Skin of body (tissue), 2 donors: ENCODE data around the gene TPCN1. TPM values are rescaled to one million over a fixed set of nuclear protein-coding genes. Genes with fewer than 3 reads are reported as not detected.

Experiments used
- DNase-seq: peaks from one replicate; lab custom pipeline; 2025; lab: John Stamatoyannopoulos, UW
- total RNA-seq: library from RNA; depleted of rRNA; stranded (reverse); fragments of >200 nt; gene quantifications from one replicate; pipeline ENCODE4 v1.2.3, GENCODE V29; 2014

Gene TPCN1
- total RNA-seq, 1 donor from 2014 or later, result 19.0 TPM

DNA sequence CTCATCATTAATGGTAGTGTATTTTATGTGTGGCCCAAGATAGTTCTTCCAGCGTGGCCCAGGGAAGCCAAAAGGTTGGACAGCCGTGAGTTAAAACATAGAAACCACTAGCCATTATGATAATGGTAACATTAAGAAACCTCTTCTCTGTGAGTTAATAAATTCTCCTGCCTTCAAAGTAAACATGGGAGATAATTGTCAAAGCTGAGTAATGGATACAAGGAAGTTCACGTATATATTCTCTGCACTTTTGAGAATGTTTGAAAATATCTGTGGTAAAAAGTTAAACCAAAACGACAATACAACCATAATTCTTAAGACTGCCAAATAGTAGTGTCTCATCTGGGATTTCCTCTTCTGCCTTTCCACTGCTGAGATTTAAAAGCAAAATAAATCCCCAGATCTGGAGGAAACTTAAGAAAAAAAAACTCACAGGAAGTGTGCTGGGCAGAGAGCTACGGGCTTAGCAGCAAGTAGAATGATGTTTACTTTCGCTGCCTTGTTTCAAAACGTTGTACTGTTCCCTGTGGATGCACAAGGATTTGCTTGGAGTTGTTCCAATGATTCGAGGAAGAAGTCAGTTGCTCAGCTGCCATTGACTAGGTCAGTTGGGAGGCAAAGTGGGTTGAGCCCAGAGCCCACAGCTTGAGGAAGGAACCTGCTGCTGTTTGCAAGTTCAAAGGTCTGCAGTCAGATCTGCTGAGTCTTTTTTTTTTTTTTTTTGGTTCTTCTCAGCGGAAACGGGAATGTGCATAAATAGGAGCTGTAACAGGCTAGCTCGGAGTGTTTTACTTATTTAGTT, 1.7 kb downstream of the TPCN1 start:
- peak; percentile 77 for DNase-seq

DNA sequence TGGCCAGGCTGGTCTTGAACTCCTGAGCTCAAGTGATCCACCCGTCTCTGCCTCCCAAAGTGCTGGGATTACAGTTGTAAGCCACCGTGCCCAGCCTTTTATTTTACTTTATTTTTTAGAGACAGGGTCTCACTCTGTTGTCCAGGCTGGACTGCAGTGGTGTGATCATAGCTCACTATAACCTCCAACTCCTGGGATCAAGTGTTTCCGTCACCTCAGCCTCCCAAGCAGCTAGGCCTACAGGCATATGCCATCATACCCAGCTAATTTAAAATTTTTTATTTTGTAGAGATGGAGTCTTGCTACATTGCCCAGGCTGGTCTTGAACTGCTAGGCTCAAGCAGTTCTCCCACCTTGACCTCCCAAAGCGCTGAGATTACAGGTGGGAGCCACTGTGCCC, 3.7 kb downstream of the TPCN1 start:
- no peak for DNase-seq

DNA sequence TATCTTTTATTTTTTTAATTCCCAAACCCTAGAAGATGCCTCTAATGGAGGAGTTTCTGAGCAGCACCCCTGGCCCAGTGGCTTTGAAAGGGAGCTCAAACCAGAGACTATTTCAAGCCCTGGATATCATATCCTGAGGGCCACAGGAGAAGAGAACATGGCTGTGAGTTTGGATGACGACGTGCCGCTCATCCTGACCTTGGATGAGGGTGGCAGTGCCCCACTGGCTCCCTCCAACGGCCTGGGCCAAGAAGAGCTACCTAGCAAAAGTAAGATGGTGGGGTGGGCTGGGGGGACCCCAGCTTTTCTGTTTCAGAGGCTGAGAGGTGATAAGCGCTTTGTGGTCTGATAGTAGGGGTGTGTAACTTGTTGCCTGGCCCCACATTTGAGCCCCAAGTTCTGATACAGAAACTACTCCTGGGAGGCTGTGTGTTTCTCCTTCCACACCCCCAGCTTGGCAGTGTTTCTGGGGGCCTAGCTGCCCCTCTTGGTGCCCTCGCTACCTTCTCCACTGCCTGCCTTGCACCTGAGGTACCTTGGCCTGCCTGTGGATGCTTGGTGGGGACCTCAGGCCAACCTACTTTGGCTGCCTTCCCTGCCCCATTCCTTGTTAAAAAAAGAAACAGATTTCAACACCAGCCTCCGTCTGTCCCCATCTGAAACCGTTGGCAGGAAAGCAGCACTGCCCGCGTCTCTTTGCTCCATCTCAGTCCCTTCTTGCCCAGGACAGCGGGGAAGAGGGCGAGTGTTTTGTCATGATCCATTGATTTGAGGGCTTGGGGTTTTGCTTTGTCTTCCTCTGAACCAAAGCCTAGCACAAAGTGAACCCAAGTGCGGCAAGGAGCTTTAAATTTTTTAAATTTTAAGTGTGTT, 5.7 kb downstream of the TPCN1 start:
- no peak for DNase-seq

DNA sequence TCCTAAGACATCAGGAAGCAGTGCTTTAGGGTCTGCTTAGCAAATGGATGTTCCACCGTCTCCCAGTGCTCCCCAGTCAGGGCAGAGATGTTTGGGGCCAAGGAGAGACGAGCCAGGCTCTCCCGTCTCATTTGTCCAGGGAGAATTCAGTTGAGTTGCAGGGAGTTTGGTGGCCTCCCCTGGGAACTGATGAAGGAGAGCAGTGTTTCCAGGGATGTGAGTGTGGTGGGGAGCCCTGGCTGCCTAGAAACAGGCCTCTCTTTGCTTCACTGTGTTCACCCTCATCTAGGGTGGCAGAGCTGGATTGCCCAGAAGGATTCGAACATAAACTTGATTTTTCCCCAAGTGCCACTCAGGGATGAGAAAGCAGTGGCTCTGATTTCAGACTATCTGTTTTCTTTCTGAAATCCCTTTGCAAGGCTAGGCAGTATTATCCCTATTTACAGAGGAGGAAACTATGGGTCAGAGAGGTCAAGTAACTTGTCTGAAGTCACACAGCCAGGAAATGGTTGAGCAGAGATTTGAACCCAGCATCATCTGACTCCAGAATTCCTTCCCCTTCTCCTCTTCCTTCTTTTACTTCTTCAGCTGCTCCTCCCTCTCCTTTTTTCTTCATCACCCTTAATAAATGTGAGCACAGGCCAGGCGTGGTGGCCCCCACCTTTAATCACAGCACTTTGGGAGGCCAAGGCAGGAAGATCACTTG, 6.6 kb downstream of the TPCN1 start:
- no peak for DNase-seq

DNA sequence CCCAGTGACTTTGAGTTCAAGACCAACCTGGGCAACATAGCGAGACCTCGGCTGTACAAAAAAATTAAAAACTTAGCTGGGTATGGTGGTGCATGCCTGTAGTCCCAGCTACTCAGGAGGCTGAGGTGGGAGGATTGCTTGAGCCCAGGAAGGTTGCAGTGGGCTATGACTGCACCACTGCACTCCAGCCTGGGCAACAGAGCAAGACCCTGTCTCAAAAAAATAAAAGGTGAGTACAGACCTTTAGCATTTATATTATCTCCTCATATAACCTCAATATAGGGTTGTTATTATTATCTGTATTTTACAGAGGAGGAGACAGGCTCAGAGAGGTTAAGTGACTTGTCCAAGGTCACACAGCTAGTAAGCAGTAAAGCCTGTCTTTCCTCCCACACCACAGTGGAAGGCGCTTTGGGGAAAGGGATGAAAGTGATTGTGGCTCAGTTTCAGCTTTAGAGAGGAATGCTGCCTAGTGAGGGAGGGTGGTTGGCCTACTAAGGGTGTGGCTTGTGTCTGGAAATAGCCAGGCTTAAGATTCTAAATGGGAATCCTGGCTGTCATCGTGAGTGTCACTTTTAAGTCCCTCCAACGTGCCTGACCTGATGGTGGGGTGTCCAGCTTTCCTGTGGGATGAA, 7.2 kb downstream of the TPCN1 start:
- DNase-seq, result no peak

DNA sequence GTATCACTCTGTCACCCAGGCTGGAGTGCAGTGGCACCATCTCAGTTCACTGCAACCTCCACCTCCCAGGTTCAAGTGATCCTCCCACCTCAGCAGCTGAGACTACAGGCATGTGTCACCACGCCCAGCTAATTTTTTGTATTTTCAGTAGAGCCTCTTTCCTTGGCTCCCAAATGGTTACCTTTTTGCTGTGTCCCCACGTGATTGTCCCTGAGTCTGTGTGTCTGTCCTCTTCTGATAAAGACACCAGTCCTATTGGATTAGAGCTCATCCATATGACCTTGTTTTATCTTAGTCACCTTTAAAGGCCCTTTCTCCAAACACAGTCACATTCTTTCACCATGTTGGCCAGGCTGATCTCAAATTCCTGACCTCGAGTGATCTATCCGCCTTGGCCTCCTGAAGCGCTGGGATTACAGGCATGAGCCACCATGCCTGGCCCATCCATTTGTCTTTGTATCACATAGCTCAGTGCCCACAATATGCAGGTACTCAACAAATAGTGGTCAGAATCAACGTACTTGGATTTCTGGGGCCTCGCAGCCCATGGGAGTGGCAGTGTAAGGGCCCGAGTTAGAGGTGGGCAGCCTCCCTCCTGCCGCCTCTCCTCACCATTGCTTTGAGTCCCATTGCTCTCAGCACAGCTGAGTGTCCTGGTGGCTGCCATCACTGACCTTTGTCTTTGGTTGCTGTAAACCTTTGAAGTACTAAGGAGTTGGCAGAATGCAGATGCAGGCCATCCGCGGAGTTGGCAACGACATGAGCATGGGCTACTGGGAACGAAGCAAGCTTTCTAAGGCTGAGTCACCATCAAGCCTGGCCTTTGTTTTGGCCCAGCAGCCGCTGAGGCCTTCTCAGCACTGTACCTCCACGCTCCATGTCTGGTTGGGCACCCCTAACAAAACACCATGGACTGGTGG, 9.3 kb downstream of the TPCN1 start:
- DNase-seq, result no peak

DNA sequence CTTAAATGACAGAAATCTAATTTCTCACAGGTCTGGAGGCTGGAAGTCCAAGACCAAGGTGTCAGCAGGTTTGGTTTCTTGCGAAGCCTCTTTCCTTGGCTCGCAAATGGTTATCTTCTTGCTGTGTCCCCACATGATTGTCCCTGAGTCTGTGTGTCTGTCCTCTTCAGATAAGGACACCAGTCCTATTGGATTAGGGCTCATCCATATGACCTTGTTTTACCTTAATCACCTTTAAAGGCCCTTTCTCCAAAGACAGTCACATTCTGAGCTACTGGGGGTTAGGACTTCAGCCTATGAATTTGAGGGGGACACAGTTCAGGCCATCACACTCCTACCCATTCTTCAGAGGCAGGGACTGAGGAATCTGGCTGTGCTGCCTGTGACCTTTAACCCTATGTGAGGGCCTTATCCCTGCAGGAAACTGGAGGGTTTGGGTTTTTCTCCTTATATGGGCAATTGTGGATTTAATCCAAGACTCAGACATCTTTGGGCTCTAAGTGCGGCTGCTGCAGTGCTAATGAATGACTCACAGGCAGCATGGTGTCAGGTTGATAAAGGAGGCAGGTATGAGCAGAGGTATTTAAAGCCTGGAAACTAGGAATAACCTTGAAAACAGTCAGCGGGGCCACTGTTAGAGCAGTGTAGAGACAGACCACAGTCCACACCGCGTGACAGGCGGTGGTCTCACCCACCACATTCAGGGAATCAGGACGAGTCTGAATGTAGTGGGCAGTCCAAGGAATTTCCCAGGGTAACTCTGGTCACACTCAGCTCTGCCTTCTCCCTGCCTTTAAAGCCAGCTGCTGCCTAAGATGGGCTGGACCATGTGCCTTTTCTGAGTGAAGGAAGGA, 10.2 kb downstream of the TPCN1 start:
- DNase-seq, result no peak

DNA sequence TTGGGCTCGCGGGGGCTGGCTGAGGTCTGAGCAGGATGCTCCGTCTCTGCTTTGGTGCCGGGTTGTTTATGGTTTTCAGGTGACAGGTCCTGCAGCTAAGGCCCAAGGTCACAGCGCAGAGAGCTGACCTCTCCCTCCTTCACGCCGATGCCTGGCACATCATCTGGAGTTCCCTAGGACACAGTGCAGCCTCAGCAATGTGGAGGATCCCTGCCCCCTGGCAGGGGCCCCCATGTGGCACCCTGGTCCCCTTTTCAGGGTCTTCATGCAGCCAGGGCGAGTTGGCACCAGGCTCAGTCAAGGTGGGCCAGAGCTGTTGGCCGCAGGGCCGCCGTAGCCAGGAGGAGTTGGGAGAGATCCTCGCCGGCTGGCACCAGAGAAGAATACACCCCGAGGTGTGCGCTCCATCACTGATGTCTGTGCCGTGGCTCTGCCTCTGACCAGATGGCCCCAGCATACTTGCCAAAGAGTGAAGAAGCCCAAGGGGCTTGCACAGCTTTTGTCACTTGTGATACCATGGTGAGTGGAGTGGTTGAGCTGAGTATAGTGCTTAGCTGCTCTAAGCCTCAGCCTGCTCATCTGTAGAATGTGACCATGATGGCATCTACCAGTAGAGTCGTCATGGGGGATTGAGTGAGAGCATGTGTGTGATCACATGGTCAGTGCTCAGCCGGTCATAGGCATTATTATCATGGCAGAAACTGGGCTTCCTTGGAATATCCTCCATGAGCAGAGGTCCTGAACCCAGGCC, 11.0 kb downstream of the TPCN1 start:
- no peak for DNase-seq

DNA sequence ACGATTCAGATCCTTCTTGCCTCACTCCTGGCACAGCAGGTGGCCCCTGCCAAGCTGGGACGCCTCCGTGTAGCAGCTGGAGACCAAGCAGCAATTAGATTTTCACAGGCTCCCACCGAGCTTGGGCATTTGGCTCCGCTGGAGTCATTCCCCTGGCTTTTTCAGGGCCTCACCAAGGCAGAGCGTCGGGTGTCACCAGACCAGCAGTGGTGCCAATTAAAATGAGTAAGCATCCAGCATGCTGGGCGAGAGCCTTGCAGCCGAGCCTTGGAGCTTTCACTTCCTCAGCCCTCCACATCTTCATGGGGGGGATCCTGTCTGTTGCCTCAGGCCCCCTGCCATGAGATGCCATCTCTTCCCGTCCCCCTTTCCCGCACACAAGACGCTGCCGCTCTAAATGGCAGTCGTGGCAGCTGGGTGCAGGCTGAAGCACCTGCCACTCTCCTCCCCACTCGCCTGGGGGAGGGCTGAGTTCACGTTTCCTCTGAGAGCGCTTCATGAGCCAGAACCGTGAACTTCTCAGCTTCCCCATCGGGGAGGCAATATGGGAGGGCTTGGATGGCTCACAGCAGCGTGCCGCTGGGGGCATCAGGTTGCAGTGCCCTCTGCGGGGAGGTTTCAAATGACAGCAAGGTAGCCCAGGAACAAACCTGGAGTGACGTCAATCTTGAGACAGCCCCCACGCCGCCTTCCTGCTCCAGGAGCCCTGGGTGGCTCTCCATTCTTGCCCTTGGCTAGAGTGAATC, 11.7 kb downstream of the TPCN1 start:
- DNase-seq, result no peak

DNA sequence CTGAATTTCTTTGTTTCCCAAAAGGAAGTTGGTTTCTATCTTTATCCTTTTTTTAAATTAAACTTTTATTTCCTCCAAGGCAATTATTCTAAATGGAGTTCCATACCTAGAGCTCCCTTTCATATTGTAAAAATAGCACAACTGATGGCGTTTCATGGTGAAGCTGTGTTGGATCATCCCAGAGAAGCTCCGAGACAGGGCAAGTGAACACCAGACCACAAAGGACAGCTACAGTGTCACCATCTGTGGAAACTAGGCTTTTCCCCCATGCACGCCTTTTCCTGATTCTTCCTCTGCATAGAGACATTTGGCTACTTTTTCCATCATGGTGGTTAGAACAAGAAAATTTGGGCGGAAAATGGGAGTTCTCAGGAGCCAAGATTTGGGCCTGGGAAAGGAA, 12.7 kb downstream of the TPCN1 start:
- no peak for DNase-seq

DNA sequence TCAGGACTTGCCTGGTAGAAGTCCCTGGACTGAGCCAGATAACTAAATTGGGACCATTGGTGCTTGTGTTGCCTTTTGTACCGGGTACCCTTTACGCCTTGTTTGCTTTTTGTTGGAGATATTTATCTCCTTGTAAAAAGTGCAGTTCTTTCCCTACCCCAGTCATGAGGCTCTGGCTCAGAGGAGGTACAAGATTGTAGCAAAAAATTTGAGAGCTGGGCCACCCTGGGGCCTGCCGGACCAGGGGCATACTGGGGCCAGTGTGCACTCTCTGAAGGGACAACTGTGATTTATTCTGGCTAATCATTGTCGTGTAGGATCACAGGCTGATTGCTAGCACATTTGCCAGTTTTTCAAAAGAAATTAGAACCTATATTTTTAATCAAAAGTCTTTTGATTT, 13.2 kb downstream of the TPCN1 start:
- no peak for DNase-seq

DNA sequence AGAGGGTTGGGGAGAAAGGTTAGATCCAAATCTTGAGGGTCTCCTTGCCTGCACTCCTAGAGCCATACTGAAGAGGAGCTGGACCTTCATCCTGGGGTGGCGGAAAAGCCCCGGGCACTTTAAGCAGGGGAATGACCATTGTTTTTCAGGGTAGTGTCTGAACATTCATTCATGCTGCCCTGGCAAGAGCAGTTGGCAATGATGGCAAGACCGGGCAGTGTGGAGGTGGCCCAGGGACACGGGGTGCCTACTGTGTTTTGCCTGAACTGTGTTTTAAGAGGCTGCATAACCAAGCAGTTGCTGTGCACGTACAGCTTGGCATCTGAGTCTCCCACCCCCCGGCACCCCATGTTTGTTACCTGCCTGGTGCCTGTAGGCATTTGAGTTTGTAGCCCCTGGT, 14.7 kb downstream of the TPCN1 start:
- DNase-seq, result no peak

DNA sequence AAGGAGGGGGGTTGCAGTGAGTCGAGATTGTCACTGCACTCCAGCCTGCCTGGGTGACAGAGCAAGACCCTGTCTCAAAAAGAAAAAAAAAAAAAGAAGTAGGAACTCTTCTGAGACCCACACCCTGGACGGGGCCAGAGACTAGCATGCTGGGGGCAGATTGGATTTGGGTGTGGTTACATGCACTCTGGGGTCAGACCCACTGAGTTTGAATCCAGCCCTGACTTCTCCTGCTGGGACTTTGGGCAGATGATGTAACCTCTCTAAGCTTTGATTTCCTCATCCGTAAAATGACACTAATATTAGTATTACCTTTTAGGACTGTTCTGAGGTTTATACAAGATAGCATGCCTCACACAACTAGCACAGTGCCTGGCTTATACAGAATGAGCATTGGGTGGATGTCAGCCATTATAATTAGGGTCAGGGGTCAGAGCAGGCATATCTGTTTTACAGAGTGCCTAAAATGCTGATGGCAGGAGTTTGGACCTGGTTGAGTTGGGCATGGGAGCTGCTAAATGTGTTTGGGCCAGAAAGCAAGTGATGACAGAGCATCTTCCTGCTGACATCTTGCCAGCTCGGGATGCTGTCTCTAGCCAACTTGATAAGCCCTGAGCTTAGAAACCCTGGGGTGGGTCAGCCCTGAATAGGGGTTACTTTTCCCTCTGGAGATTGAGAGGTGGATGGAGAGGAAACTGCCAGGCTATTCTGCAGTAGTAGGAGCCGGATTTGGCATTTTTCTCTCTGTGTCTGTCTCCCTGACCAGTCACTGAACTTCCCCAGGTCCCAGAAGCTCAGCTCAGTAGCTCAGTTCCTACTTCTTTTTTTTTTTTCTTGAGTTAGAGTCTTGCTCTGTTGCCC, 15.5 kb downstream of the TPCN1 start:
- DNase-seq, result no peak

DNA sequence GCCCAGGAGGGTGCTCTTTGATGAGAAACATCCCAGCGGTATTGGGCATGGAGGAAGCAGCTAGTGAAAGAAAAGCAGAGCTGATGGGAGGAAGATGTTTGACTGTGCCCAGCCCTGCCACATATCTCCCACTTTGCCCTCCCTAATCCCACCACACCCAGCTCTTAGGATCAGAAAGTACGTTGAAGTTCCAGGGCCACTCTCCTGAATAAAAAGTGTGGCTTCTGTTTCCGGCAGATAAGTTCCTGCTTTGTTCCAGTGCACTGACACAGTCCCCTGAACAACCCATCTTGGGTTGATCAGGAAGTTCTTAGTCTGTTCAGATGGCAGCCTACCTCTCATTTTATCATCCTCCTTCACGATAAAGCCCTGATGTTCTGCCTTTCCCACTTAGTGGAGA, 16.5 kb downstream of the TPCN1 start:
- DNase-seq, result no peak

DNA sequence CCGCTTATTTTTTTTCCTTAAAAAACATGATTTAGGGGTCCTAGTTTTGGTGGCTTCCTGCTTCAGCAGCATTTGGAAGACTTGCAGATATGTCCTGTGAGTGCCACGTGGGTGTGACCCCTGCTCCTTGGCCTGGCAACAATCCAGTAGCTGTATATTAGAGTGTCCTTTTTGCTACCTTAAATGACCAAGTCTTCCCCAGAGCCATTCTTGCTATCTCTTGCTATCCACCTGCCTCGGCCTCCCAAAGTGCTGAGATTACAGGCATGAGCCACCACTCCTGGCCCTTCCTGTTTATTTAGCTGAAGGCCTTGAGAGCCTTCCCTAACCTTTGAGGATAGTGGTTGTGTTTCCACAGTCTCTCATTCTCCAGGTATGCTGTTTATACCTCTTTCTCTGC, 17.0 kb downstream of the TPCN1 start:
- no peak for DNase-seq

DNA sequence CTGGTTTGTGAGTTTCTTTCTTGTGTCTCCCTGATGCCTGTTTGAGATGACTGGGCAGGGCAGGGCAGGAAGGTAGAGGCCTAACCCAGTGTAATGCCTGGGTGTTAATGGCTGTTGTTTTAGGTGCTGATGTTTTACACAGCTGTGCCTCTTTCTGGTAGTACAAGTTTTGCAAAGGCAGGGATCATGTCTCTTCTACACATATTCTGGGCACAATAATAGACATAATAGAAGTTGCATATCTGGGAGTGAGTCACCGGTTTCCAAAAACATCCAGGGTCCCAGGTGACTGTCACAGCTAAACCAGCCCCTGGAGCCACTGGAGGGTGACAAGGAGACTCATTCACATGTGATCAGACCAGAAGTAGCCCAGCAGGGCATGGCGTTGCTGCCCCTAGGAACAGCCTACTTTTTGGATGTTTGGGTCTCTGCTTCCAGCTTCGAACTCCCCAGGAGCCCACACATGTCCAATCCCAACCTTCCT, 18.1 kb downstream of the TPCN1 start:
- no peak for DNase-seq

DNA sequence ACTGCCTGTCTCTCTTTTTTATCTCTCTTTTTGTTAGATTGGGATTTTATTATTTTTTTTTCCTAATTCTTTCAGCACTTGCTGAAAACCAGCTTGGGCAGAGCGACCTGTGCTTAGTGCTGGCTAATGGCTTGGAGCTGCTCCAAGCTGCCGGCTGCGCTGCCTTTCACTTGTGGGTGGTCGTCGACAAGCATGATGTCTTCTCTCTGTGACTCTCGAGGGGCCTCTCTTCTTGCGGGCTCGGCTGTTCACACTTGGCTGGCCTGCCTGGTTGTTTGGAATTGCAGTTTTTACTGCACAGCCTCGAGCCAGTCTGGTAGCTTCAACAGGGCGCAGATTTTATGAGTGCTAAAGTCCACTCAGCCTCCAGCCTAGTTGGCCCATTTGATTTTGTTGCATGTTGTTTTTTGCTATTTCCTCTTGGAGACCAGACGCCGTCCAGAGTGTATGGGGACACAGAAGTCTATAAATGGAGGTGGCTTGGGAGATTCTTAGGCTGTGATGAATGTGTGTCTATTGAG, 18.6 kb downstream of the TPCN1 start:
- peak; percentile 30 for DNase-seq
